SK-N-SH treated with all-trans-retinoic acid at 6 μM for 48 hours (cell line): ENCODE measurements around the gene AHI1.

ENCODE experiments used
- ARNTL ChIP-seq: fragments of 450-650 bp; formaldehyde crosslinking; IDR thresholded peaks from 2 replicates; pipeline ENCODE4 v1.5.0; 2020; ENCODE audit warnings: low read depth, mild to moderate bottlenecking, moderate library complexity, borderline replicate concordance
- GLIS3 ChIP-seq: fragments of 250-450 bp; sonication (Bioruptor Pico); IDR thresholded peaks from 2 replicates; pipeline ENCODE4 v1.5.0; 2020; ENCODE audit warnings: mild to moderate bottlenecking, moderate library complexity
- TF ChIP-seq, protein P1 (sequence below): fragments of 250-450 bp; sonication (Bioruptor Pico); IDR thresholded peaks from 2 replicates; pipeline ENCODE4 v1.8.0; 2021; ENCODE audit warnings: low read depth, mild to moderate bottlenecking, moderate library complexity, borderline replicate concordance

DNA sequence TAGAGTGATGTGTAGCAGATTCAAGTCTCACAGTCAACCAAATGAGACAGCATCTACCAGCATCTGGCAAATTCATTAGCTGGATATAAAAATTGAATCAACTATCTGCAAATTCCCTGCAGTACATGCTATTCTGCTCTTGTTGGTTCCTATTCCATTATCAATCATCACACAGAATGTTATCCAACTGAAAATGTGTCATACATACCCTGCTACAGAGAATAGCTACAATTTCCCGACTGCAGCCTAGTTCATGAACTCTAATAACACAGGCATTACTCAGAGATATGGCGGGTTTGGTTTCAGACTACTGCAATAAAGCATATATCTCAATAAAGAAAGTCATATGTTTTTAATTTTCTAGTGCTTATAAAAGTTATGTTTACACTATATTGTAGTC is 78.4 kb downstream of the AHI1 start:
- TF ChIP-seq, protein P1, sequence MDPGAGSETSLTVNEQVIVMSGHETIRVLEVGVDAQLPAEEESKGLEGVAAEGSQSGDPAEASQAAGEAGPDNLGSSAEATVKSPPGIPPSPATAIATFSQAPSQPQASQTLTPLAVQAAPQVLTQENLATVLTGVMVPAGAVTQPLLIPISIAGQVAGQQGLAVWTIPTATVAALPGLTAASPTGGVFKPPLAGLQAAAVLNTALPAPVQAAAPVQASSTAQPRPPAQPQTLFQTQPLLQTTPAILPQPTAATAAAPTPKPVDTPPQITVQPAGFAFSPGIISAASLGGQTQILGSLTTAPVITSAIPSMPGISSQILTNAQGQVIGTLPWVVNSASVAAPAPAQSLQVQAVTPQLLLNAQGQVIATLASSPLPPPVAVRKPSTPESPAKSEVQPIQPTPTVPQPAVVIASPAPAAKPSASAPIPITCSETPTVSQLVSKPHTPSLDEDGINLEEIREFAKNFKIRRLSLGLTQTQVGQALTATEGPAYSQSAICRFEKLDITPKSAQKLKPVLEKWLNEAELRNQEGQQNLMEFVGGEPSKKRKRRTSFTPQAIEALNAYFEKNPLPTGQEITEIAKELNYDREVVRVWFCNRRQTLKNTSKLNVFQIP (CRISPR knock-in tag) = no peak
- no peak for TF ChIP-seq GLIS3
- no peak for TF ChIP-seq ARNTL (CRISPR knock-in tag)
